ENCODE data around the gene PEAK3.

PEAK3 gene

DNA sequence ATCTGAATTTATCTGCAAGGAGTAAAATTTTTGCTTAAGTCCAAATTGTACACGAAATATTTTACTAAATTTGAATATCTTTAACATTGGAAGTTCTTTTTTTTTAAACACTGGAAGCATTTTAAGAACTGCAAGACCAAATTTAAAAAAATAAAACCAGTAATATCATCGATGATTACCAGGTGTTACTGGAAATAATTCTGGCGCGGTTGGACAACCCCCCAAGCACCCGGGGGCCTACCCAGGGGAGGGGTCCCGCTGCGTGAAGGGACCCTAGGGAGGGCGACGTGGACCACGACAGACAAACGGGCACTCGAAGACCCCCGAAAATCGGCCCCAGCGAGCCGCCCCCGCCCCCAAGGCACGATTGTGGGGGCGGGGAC is 13.1 kb downstream of the PEAK3 start:
- TF ChIP-seq CTCF (conservative IDR thresholded peaks at IDR 0.05; ENCODE audit: low read depth, low read length) = no peak
- H3K4me3 ChIP-seq (ENCODE audit: low read length) = peak overlapping the region; percentile 79
- DNase-seq (ENCODE audit: low read depth) = no peak

GRCh38 chr19:2268480-2268830 is 13.5 kb downstream of the PEAK3 start:
- H3K4me3 ChIP-seq (ENCODE audit: low read length) = peak overlapping the region; percentile 79
- DNase-seq (ENCODE audit: low read depth) = no peak
- no peak for TF ChIP-seq CTCF (conservative IDR thresholded peaks at IDR 0.05; ENCODE audit: low read depth, low read length)

DNA sequence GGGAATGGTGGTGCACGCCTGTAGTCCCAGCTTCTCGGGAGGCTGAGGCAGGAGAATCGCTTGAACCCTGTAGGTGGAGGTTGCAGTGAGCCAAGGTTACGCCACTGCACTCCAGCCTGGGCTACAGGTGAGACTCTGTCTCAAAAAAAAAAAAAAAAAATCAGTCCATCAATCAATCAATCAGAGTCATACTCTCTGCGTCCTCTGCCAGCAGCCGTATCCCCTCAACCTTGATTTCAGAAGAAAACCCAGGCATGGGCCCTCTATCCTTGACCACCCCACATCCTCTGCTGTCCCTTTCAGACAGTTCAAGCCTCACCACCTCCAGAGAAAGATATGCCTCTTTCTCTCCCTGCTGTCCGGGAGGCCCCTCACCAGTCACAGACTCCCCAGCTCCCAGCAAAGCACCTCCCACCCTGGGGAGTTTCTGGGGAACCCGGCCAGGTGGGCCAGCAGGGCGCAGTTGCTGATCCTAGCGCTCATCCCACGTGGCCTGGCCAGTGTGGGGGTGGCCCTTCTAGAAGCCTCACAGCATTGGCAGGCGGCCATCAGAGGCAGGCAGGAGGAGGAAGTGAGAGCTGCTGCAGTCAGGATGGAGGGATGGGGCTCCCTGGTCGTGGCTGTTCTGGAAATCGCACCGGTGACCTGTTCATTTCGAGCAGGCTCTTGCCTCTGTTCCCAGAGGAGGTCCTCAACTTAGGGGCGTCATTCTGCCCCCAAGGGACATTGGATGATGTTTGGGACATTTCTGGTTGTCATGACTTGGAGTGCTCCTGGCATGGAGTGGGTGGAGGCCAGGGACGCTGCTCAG is 15.6 kb downstream of the PEAK3 start:
- H3K4me3 ChIP-seq (ENCODE audit: low read length) = no peak overlapping the region
- DNase-seq (ENCODE audit: low read depth) = peak; percentile 15
- TF ChIP-seq CTCF (conservative IDR thresholded peaks at IDR 0.05; ENCODE audit: low read depth, low read length) = no peak

GRCh38 chr19:2261438-2262172 is 20.4 kb downstream of the PEAK3 start:
- TF ChIP-seq CTCF (conservative IDR thresholded peaks at IDR 0.05; ENCODE audit: low read depth, low read length) = peak; percentile 68
- no peak for DNase-seq (ENCODE audit: low read depth)
- H3K4me3 ChIP-seq (ENCODE audit: low read length) = no peak overlapping the region

DNA sequence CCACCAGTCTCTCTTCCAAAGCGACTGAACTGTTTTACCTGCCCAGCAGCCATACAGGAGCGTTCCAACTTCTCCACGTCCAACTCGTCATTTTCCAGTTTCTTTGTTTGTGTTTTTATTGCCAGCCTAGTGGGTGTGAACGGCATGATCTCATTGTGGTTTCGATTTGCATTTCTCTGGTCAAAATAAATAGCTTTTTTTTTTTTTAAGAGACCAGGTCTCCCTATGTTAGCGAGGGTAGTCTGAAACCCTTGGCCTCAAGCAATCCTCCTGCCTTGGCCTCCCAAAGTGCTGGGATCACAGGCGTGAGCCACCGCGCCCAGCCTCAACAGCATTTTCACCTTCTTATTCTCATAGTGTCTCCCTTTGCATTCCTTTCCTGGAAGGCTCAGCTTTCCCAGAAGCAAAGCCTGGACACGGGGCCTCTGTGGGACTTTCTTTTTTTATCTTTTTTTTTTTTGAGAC is 21.6 kb downstream of the PEAK3 start:
- no peak overlapping the region for H3K4me3 ChIP-seq (ENCODE audit: low read length)
- DNase-seq (ENCODE audit: low read depth) = no peak
- TF ChIP-seq CTCF (conservative IDR thresholded peaks at IDR 0.05; ENCODE audit: low read depth, low read length) = no peak

DNA sequence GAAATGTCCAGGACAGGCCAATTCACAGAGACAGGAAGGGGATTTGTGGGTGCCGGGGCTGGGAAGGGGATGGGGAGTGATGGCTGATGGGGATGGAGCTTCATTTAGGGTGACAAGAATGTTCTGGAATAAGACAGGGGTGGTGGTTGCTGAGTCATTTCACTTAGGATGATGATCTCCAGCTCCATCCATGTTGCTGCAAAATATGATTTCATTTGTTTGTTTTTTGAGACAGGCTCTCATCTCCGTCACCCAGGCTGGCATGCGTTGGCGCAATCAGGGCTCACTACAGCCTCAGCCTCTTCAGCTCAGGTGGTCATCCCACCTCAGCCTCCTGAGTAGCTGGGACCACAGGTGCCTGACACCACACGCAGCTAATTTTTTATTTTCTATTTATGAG is 22.6 kb downstream of the PEAK3 start:
- H3K4me3 ChIP-seq (ENCODE audit: low read length) = no peak overlapping the region
- TF ChIP-seq CTCF (conservative IDR thresholded peaks at IDR 0.05; ENCODE audit: low read depth, low read length) = no peak
- no peak for DNase-seq (ENCODE audit: low read depth)

All from retinal pigment epithelial cell (primary cell).